Right renal cortex interstitium (tissue), 3 donors: Measurements from ENCODE around the gene IGF2BP2. TPM values are rescaled to one million over a fixed set of nuclear protein-coding genes. Genes with fewer than 3 reads are reported as not detected.

Experiments used
- DNase-seq, 3 donors: peaks; one replicate each; pipeline ENCODE4 v3.0.0-alpha.2; 2013; ENCODE audit warnings: low read depth in 3 of 3, low spot score in 2 of 3
- polyA plus RNA-seq, 3 donors: library from polyadenylated mRNA; unstranded; fragments of 120-200 nt; gene quantifications; one replicate each; pipeline ENCODE4 v1.2.1, GENCODE V29; 2013; ENCODE audit not compliant: insufficient read length in 3 of 3

IGF2BP2 gene
- polyA plus RNA-seq, 3 donors, result 82.4 to 86.8 (median 83.7) TPM

DNA sequence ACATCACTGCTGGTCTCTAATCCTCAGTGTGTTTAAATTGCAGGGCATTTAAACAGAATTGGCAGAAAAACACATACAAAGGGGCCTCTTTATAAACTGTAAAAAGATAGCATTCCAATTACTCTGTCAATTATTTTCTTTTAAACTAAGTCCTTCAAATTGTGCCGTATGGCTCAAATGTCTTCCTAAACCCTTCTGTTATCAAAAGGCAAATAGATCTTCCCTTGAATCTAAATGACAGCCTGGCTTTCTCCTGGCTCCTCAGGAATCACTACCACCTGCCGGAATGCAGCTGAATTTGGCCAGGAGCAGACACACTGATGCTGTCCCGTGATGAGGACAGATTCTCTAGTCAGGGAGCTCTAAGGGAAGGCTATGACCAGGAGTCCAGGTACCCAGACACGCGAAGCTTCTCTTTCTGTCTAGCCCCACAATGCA, 85.6 kb downstream of the IGF2BP2 start:
- no peak for DNase-seq

GRCh38 chr3:185737740-185738680, 86.8 kb downstream of the IGF2BP2 start:
- no peak for DNase-seq

DNA sequence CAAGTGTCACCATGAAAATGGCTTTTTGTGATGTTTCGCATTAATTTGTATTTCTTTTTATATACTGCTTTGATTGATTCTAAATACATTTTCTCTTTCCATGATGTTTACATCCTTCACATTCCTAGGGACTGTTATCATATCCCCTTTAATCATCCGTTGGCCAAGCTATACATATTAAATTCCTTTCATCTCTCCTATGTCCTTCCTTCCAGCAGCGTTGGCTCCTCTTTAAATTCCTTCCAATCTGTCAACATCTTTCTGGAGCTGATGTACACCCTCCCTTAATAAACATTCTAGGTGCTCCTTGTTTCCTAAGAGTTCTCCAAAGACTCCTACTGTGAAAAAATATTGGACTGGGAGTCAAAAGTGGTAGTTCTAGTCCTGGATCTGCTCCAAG, 87.8 kb downstream of the IGF2BP2 start:
- no peak for DNase-seq

DNA sequence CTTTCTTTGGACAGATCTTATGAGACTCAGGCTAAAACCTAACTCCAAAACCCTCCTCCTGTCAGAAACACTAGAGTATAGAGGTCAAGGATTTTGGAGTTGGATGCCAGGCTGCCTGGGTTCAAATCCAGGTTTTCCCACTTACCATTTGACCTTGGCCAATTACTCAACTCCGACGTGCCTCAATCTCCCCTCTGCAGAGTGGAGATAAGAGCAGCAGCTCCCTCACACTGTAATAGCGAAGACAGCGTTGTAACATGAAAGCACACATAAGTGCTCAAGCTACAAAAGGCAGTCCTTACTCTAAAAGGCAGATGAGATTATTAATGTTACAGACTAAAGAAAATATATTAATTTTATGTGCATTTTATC, 90.1 kb downstream of the IGF2BP2 start:
- no peak for DNase-seq

DNA sequence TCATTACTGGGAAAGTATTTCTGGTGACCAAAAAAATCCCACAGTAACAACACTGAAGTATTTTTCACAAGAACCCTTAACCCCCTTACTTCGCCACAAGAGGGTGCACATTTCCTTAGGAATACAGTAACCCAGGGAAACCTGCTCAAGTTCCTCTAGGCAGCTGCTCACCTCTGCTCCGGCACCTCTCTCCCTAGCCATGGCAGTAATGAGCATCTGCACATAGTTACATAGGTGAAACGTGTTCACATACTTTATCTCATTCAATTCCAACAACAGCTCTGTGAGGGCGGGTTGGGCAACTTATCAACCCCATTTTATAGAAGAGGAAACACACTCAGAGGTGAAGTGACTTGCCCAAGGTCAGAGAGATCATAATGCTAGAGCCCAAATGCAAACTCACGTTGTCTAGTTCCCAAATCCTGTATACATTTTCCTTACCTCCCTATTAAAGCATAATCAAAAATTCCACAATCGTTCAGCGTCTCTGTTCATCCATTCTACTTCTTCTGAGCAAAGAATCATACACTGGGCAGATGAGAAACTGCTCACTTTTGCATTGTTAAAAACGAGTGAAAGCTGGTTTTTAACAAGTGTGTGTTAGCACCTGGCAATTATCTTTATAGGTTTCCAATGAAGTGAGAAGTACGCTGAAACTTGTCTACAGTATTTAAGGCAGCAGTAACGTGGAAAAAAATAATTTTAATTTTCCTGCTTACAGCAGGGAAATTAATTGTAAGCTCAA, 90.7 kb downstream of the IGF2BP2 start:
- DNase-seq, result no peak

DNA sequence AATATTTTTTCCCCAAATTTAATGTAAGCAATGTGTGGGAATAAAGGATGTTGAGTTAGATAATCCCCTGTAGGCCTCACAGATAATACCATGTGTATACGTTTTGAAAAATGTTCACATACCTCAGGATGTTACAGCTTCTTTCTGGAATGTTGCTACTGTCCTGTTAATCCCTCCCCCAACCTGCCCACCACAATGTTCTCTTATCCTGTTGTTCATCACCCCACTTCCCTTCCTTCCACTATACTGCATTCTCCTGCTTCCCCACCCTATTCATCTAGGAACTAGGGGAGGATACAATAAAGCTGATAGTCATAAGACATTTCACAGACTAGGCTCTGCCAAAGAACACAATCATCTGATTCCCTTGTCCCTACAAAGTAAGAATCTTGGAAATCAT, 92.1 kb downstream of the IGF2BP2 start:
- DNase-seq, result no peak

GRCh38 chr3:185730550-185730949, 94.3 kb downstream of the IGF2BP2 start:
- DNase-seq, result no peak

- no peak for DNase-seq
Measured at GRCh38 chr3:185729337-185730055, 95.3 kb downstream of the IGF2BP2 start.

DNA sequence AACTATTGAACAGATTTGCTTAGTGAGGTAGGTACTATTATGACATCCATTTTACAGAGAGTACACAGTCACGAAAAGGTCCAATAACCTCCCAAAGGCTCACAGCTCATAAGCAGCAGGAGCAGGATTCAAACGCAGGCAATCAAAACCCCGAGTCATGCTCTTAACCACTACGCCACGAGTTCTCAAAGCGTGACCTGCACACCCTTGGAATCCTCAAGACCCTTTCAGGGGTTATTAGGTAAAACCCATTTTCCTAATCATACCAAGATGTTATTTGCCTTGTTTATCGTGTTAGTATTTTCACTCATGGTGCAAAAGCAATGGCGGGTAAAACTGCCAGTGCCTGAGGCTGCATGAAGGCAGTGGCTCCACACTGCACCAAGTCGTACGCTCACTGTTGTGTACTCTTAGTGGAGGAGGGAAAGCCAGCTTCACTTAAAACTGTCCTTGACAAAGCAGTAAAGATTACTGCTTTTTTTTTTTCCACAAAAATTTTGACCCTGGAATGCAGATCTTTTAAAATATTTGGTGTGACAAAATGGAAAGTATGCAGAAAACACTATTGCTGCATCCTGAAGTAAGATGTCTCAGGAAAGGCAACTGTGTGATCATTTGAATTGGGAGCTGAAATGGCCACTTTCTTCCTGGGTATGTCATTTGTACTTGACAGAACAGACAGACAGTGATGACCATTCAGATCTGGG, 96.1 kb downstream of the IGF2BP2 start:
- DNase-seq, result no peak

- no peak for DNase-seq
Measured at GRCh38 chr3:185727873-185728272, 97.0 kb downstream of the IGF2BP2 start.

- DNase-seq, result no peak
Measured at GRCh38 chr3:185726254-185726967, 98.4 kb downstream of the IGF2BP2 start.

DNA sequence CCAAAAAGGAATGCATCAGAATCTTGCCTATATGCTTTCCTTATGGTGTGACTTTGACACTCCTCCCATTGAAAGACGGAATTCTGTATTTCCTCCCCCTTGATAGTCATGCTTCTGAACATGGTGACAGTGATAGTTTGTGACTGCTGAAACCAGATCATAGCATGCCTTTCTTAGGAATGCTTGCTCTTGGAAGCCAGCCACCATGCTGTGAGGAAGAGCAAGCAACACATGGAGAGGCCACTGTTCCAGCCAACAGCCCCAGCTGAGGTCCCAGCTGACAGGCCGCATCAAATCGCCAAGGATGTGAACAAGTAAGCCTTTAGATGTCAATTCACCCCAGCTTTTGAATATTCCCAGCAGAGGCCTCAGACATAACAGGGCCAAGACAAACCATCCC, 100.1 kb downstream of the IGF2BP2 start:
- DNase-seq, result no peak

DNA sequence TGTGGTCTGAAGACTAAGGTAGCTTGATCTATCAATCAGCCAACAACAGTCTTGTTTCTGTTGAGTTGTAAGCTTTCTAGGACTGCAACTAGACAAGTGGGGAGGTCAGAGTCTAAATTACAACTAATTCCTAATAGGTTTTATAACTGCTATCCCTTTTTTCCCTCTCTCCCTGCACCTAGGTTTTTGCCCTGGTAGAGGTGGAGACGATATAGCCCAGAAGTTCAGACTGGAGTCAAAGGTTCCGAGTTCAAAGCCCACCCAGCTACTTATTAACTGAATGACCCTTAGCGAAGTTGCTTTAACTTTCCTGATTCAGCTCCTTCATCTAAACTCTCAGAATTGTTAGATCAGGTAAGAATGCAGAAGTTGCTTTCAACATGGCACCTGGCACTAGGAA, 100.6 kb downstream of the IGF2BP2 start:
- no peak for DNase-seq

DNA sequence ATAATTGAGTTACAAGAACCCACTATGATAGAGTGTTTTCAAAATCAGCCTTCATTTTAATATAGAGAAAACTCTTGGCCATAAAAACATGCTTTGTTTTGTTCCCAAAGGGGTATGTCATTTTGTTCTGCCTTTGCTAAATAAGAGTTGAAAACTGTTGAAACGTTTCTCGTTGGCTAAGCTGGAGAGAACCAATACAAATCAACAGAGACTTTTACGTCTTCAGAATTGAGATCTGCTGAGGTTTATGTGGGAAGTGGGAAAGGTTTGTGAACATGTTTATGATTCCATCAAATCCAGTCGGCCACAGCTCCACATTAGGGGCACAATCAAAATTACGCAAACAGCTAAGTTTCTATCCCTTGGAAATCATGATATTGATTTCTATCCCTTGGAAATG, 102.0 kb downstream of the IGF2BP2 start:
- DNase-seq, result no peak

- no peak for DNase-seq
Measured at GRCh38 chr3:185721970-185722369, 102.9 kb downstream of the IGF2BP2 start.

- DNase-seq, result no peak
Measured at GRCh38 chr3:185720326-185720725, 104.5 kb downstream of the IGF2BP2 start.

GRCh38 chr3:185718736-185719593, 105.9 kb downstream of the IGF2BP2 start:
- DNase-seq, result no peak

GRCh38 chr3:185717627-185718402, 107.0 kb downstream of the IGF2BP2 start:
- no peak for DNase-seq
